GM13976 (cell line): Measurements from ENCODE around the gene TPD52L1.

Experiments used
- DNase-seq: peaks from one replicate; pipeline ENCODE4 v3.0.0; 2012; ENCODE audit warnings: low spot score
- CTCF ChIP-seq: IDR thresholded peaks from 2 replicates; pipeline ENCODE4 v1.5.1; 2012; ENCODE audit warnings: borderline replicate concordance, mild to moderate bottlenecking; ENCODE audit not compliant: insufficient read depth; ENCODE audit errors: extremely low read depth, missing control alignments, control extremely low read depth
- in situ Hi-C: fragments of 300-500 bp; cut with MboI; formaldehyde crosslinking; loops from one replicate; pipeline ENCODE4 v1.12.0; 2022; ENCODE audit warnings: low sequenced_read_pairs, mixed read lengths, inconsistent platforms; ENCODE audit not compliant: unreplicated experiment

Gene TPD52L1

GRCh38 chr6:125136378-125136777 lies 17.2 kb upstream of the TPD52L1 start:
- no peak for TF ChIP-seq CTCF
- DNase-seq = no peak
- in situ Hi-C loops = no loop called here

GRCh38 chr6:125138083-125138482 lies 15.5 kb upstream of the TPD52L1 start:
- no peak for DNase-seq
- no peak for TF ChIP-seq CTCF
- in situ Hi-C loops = no loop called here

GRCh38 chr6:125140808-125141207 lies 12.8 kb upstream of the TPD52L1 start:
- in situ Hi-C loops = no loop called here
- TF ChIP-seq CTCF = no peak
- no peak for DNase-seq

GRCh38 chr6:125142618-125143017 lies 11.0 kb upstream of the TPD52L1 start:
- in situ Hi-C loops = no loop called here
- TF ChIP-seq CTCF = no peak
- DNase-seq = no peak

GRCh38 chr6:125144822-125145221 lies 8.8 kb upstream of the TPD52L1 start:
- in situ Hi-C loops = no loop called here
- no peak for DNase-seq
- no peak for TF ChIP-seq CTCF

- in situ Hi-C loops = no loop called here
- DNase-seq = no peak
- TF ChIP-seq CTCF = no peak
These were observed 4.1 kb upstream of the TPD52L1 start for GRCh38 chr6:125149256-125150144.

GRCh38 chr6:125151700-125152099 lies 1.9 kb upstream of the TPD52L1 start:
- TF ChIP-seq CTCF = no peak
- no peak for DNase-seq
- in situ Hi-C loops = no loop called here
